ENCODE data around the gene EXD2.

Gene EXD2

DNA sequence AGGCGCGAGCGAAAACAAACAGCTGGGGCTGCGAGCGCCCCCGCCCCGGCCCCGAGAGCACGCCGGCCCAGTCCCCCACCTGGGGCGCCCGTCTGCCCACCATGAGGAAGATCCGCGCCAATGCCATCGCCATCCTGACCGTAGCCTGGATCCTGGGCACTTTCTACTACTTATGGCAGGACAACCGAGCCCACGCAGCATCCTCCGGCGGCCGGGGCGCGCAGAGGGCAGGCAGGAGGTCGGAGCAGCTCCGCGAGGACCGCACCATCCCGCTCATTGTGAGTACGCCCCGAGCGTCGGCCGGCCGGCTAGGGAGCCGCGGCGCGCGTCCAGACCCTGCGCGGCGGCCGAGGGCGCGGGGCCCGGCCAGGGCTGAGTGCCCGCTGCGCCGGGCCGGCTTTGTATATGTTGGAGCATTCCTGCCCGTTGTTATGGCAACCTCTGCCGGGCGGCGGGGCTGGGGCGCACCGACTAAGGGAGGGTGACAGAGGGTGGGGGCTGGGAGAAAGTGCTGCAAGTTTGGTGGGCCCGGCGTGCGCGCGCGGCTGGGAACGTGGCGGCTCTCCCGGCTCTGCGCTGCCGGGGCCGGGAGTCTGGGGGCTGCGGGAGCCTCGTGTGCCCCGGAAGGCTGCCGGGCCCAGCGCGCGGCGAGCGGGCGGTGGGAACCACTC is 69.0 kb downstream of the EXD2 start:
- TF ChIP-seq POU2F2 (IDR thresholded peaks at IDR 0.05; ENCODE audit: low read depth, low read length) (no peak), PAX5 (IDR thresholded peaks at IDR 0.05; ENCODE audit: insufficient read depth, low read length, severe bottlenecking) (no peak), TAF1 (IDR thresholded peaks at IDR 0.05; ENCODE audit: low read depth, low read length) (no peak), SPI1 (IDR thresholded peaks at IDR 0.05; ENCODE audit: low read depth, low read length) (no peak), POLR2A (IDR thresholded peaks at IDR 0.05; ENCODE audit: low read depth, low read length) (no peak), POLR2AphosphoS5 (IDR thresholded peaks at IDR 0.05; ENCODE audit: low read depth, low read length) (no peak)
- DNase-seq (ENCODE audit: insufficient read length, low spot score), result peak; percentile 36
- no peak for FAIRE-seq

DNA sequence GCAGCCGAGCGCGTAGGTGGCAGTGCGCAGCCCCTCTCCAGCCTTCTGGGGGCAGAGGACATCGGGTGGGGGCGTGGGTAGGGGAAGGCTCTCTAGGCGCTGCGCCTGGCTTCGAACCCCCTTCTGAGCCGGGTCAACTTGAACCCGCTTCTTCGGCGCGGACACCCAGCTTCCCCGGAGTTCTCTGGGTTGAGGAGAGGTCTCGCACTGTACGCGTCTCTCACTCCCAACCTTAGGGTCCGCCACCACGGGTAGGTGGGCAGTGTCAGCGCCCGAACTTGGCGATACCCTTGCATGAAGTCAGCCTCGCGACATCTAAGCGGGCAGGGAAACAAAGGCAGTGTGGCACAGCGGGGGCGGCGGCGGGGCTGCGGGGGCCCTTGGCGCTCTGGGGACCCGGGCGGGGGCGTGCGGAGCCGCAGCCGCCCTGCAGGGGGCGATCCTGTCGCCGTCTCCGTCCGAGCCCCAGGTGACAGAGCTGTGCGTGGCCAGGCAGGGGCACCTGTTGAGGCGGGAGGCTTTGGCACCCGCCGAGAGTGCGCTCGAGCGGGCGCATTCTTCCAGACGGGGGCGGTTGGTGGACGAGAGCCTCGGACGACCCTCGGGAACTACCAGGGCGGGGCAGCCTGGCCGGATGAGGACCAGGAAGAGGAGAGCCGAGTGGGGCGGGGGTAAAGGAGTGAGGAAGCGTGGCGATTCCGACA is 69.7 kb downstream of the EXD2 start:
- DNase-seq (ENCODE audit: insufficient read length, low spot score), result peak; percentile 93
- peak; percentile 85 for FAIRE-seq
- TF ChIP-seq POLR2AphosphoS5 (IDR thresholded peaks at IDR 0.05; ENCODE audit: low read depth, low read length), result no peak
- TF ChIP-seq POU2F2 (IDR thresholded peaks at IDR 0.05; ENCODE audit: low read depth, low read length), result no peak
- TF ChIP-seq PAX5 (IDR thresholded peaks at IDR 0.05; ENCODE audit: insufficient read depth, low read length, severe bottlenecking), result no peak
- no peak for TF ChIP-seq TAF1 (IDR thresholded peaks at IDR 0.05; ENCODE audit: low read depth, low read length)
- TF ChIP-seq SPI1 (IDR thresholded peaks at IDR 0.05; ENCODE audit: low read depth, low read length), result no peak
- TF ChIP-seq POLR2A (IDR thresholded peaks at IDR 0.05; ENCODE audit: low read depth, low read length), result no peak

DNA sequence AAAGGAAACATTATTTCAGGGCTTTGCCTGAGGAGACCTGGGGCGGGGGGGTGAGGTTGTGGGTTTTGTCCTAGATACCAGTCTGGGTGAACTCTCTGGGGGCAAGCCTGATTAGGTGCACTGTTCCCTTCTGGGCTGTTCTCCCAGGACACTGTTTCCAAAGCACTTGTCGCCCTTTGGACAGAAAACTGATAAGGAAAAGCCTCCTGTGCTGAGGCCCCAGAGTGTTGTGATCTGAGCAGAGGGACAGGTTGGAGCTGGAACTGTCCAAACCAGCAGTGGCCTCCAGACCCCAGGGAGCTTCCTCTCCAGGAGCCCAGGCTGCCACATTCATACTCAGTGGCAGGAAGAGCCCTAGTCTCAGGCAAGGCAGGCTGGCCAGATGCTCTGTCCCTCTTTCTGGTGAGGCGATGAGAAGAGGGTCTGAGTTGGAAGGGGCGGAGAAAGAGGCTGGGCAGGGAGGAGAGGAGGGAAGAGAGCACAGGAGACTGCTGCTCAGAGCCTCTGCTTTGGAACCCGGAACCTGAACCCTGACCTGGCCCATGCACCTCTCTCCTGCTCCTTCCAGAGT is 70.5 kb downstream of the EXD2 start:
- no peak for FAIRE-seq
- no peak for DNase-seq (ENCODE audit: insufficient read length, low spot score)
- TF ChIP-seq POU2F2 (IDR thresholded peaks at IDR 0.05; ENCODE audit: low read depth, low read length) (no peak), SPI1 (IDR thresholded peaks at IDR 0.05; ENCODE audit: low read depth, low read length) (no peak), POLR2AphosphoS5 (IDR thresholded peaks at IDR 0.05; ENCODE audit: low read depth, low read length) (no peak), POLR2A (IDR thresholded peaks at IDR 0.05; ENCODE audit: low read depth, low read length) (no peak), TAF1 (IDR thresholded peaks at IDR 0.05; ENCODE audit: low read depth, low read length) (no peak), PAX5 (IDR thresholded peaks at IDR 0.05; ENCODE audit: insufficient read depth, low read length, severe bottlenecking) (no peak)

DNA sequence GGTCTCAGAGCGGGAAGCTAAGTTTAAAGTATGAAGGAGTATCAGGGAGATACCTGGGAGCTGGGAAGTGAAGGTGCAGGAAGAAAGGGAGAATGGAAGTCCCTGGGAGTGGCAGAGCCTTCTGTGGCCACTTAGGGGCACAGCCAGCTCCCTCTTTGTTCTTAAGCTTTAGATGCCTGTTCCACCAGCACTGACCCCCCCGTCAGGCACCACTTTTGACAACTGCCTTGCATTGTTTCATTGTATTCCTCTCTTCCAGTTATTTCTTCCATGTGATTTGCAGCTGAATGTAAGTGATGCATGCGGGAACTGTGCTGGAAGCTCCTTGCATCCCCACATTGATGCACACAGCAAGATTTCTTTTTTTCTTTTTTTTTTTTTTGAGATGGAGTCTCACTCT is 71.2 kb downstream of the EXD2 start:
- TF ChIP-seq PAX5 (IDR thresholded peaks at IDR 0.05; ENCODE audit: insufficient read depth, low read length, severe bottlenecking) (no peak), POU2F2 (IDR thresholded peaks at IDR 0.05; ENCODE audit: low read depth, low read length) (no peak), TAF1 (IDR thresholded peaks at IDR 0.05; ENCODE audit: low read depth, low read length) (no peak), POLR2AphosphoS5 (IDR thresholded peaks at IDR 0.05; ENCODE audit: low read depth, low read length) (no peak), SPI1 (IDR thresholded peaks at IDR 0.05; ENCODE audit: low read depth, low read length) (no peak), POLR2A (IDR thresholded peaks at IDR 0.05; ENCODE audit: low read depth, low read length) (no peak)
- FAIRE-seq (no peak), DNase-seq (ENCODE audit: insufficient read length, low spot score) (no peak)

DNA sequence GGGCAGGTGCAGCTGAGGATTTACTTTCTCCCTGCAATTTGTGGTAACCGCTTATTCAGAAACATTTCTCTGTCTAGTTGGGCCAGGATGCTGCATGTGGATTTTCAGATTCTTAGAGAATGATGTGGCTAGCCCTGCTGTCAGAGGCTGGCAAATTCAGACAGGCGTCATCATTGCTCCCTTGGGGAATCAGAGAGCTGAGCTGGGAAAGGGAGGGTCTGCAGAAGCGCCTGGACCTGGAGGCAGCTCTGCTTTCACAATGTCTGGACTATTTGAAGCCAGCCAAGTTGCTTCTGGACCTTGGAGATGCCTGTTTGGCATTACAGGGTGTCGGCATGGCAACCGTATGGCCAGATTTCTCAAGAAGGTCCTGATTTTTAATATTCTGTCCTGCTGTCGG is 72.1 kb downstream of the EXD2 start:
- no peak for DNase-seq (ENCODE audit: insufficient read length, low spot score)
- FAIRE-seq, result no peak
- TF ChIP-seq PAX5 (IDR thresholded peaks at IDR 0.05; ENCODE audit: insufficient read depth, low read length, severe bottlenecking), result no peak
- no peak for TF ChIP-seq POLR2A (IDR thresholded peaks at IDR 0.05; ENCODE audit: low read depth, low read length)
- TF ChIP-seq POU2F2 (IDR thresholded peaks at IDR 0.05; ENCODE audit: low read depth, low read length), result no peak
- TF ChIP-seq SPI1 (IDR thresholded peaks at IDR 0.05; ENCODE audit: low read depth, low read length), result no peak
- no peak for TF ChIP-seq POLR2AphosphoS5 (IDR thresholded peaks at IDR 0.05; ENCODE audit: low read depth, low read length)
- no peak for TF ChIP-seq TAF1 (IDR thresholded peaks at IDR 0.05; ENCODE audit: low read depth, low read length)

DNA sequence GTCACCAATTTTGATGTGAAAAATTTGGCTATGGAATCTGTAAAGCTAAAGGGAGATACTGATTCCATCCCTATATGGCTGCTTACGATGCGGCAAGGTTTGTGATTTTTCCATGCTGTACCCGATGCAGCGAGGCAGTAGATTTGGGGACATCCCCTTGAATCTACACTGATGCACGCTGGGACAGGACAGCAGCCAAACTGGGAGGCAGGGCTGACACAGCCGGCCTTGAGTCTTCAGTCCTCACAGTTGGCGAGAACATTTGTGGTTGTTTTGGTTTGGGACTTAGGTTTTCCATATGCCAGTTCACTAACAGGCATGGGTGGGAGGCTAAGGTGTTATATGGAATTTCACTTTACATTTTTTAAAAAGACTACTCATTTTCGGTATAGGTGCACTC is 72.5 kb downstream of the EXD2 start:
- DNase-seq (ENCODE audit: insufficient read length, low spot score) (no peak), FAIRE-seq (no peak)
- TF ChIP-seq POU2F2 (IDR thresholded peaks at IDR 0.05; ENCODE audit: low read depth, low read length), result no peak
- no peak for TF ChIP-seq POLR2AphosphoS5 (IDR thresholded peaks at IDR 0.05; ENCODE audit: low read depth, low read length)
- TF ChIP-seq PAX5 (IDR thresholded peaks at IDR 0.05; ENCODE audit: insufficient read depth, low read length, severe bottlenecking), result no peak
- TF ChIP-seq SPI1 (IDR thresholded peaks at IDR 0.05; ENCODE audit: low read depth, low read length), result no peak

DNA sequence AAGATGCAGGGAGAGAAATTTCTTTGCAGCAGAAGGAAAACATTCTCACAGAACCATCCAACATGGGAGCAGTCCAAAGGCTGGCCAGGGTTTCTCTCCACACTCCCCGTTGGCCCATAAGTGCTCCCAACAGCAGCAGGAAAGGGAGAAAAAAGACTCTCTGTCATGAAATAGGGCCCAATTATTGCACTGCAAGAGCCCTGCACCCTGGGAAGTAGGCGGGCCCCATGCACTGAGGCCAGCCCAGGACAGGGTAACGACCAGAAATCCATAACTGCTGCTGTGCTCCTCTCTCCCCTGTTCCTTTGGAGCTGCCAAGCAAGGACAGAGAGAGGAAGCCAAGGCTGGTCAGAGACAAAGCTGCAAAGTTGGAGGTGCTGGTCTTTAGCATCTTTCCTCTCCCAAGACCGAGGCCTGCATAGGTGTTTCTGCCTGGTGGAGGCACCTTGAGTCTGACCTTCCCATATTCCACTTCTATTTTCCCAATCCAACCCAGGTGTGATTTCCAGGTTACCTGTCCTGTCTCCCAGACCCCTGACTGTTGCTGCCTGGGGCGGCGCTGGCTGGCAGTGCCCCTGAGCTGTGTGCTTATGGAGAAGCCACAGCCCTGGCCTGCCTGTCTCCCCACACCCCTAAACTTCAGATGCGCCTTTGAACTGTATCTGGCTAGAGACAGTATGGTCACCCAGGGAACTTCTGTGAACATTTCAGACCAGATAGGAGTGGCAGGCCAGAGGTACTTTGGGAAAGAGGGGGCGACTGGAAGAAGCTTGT is 75.5 kb downstream of the EXD2 start:
- FAIRE-seq (no peak), DNase-seq (ENCODE audit: insufficient read length, low spot score) (no peak)
- TF ChIP-seq POU2F2 (IDR thresholded peaks at IDR 0.05; ENCODE audit: low read depth, low read length), result no peak
- no peak for TF ChIP-seq SPI1 (IDR thresholded peaks at IDR 0.05; ENCODE audit: low read depth, low read length)

DNA sequence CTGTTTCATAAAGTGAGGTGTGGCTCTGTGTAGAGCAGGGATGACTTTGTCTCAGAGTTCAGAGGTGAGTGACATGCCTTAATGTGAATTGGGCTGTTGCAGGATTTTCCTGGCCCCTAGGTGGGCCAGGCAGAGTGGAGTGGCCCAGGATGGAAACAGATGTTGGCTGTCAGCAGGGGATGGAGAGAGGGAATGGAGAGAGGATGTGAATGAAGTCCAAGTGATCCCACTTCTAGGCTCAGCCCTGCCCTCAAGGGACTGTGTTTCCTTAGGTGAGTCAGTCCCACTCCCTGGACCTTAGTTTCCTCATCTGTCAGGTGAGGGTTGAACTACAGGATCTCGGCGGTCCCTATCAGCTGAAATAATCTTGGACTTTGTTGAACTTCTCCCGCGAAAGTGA is 76.2 kb downstream of the EXD2 start:
- TF ChIP-seq POLR2AphosphoS5 (IDR thresholded peaks at IDR 0.05; ENCODE audit: low read depth, low read length) (no peak), TAF1 (IDR thresholded peaks at IDR 0.05; ENCODE audit: low read depth, low read length) (no peak)
- FAIRE-seq (no peak), DNase-seq (ENCODE audit: insufficient read length, low spot score) (no peak)

DNA sequence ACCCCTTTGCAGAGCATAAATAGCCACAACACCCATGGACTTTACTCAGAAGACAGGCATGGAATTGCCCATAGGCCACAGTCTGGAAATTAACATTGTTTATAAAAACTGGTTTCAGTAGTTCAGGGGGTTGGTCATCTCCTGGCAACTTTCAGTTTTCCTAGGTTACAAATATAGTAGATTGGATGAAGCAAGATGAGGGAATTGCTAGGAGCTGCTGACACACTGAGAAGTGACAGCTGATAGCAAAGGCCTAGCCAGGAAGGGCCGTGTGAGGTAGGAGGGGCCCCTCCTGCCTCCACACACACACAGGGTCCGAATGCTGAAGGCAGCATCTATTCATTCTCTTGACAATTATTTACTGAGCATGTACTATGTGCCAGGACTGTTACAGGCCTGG is 76.9 kb downstream of the EXD2 start:
- FAIRE-seq, result no peak
- TF ChIP-seq SPI1 (IDR thresholded peaks at IDR 0.05; ENCODE audit: low read depth, low read length) (no peak), POLR2AphosphoS5 (IDR thresholded peaks at IDR 0.05; ENCODE audit: low read depth, low read length) (no peak), POU2F2 (IDR thresholded peaks at IDR 0.05; ENCODE audit: low read depth, low read length) (no peak)
- no peak for DNase-seq (ENCODE audit: insufficient read length, low spot score)
